ENCODE results near the gene PKP2.

PKP2 gene

GRCh38 chr12:32809846-32810245, 86.7 kb downstream of the PKP2 start:
- no peak for DNase-seq (ENCODE audit: low spot score)

GRCh38 chr12:32809196-32809595, 87.4 kb downstream of the PKP2 start:
- DNase-seq (ENCODE audit: low spot score): no peak

- DNase-seq (ENCODE audit: low spot score): no peak
These were observed 92.3 kb downstream of the PKP2 start for GRCh38 chr12:32804301-32804700.

- DNase-seq (ENCODE audit: low spot score): no peak
These were observed 95.2 kb downstream of the PKP2 start for GRCh38 chr12:32801269-32801980.

GRCh38 chr12:32794281-32794680, 102.3 kb downstream of the PKP2 start:
- DNase-seq (ENCODE audit: low spot score): no peak

GRCh38 chr12:32789916-32790315, 106.7 kb downstream of the PKP2 start:
- no peak for DNase-seq (ENCODE audit: low spot score)

- DNase-seq (ENCODE audit: low spot score): no peak
These were observed 107.1 kb downstream of the PKP2 start for GRCh38 chr12:32789446-32789845.

- DNase-seq (ENCODE audit: low spot score): no peak
These were observed 108.2 kb downstream of the PKP2 start for GRCh38 chr12:32788405-32788804.

GRCh38 chr12:32785557-32785956, 111.0 kb downstream of the PKP2 start:
- DNase-seq (ENCODE audit: low spot score): no peak

GRCh38 chr12:32783029-32783428, 113.5 kb downstream of the PKP2 start:
- no peak for DNase-seq (ENCODE audit: low spot score)

GRCh38 chr12:32780071-32780470, 116.5 kb downstream of the PKP2 start:
- DNase-seq (ENCODE audit: low spot score): no peak

GRCh38 chr12:32777691-32778175, 118.8 kb downstream of the PKP2 start:
- no peak for DNase-seq (ENCODE audit: low spot score)

- no peak for DNase-seq (ENCODE audit: low spot score)
These were observed 119.4 kb downstream of the PKP2 start for GRCh38 chr12:32777159-32777558.

- no peak for DNase-seq (ENCODE audit: low spot score)
These were observed 120.3 kb downstream of the PKP2 start for GRCh38 chr12:32776258-32776657.

- DNase-seq (ENCODE audit: low spot score): no peak
These were observed 122.9 kb downstream of the PKP2 start for GRCh38 chr12:32773691-32774090.

- no peak for DNase-seq (ENCODE audit: low spot score)
These were observed 126.4 kb downstream of the PKP2 start for GRCh38 chr12:32770141-32770540.

- DNase-seq (ENCODE audit: low spot score): no peak
These were observed 128.1 kb downstream of the PKP2 start for GRCh38 chr12:32768518-32768917.

- no peak for DNase-seq (ENCODE audit: low spot score)
These were observed 130.7 kb downstream of the PKP2 start for GRCh38 chr12:32765906-32766305.

- no peak for DNase-seq (ENCODE audit: low spot score)
These were observed 134.9 kb downstream of the PKP2 start for GRCh38 chr12:32761716-32762115.

- DNase-seq (ENCODE audit: low spot score): no peak
These were observed 139.4 kb downstream of the PKP2 start for GRCh38 chr12:32757157-32757556.

- DNase-seq (ENCODE audit: low spot score): no peak
These were observed 140.0 kb downstream of the PKP2 start for GRCh38 chr12:32756476-32757066.

GRCh38 chr12:32755654-32756475, 140.7 kb downstream of the PKP2 start, which contains the start of gene YARS2:
TSS of gene YARS2 (minus strand) at chr12:32755897. CDS start at chr12:32755874, 23 bp downstream.
- DNase-seq (ENCODE audit: low spot score): peak; percentile 92

All from CD4-positive, alpha-beta T cell treated with Interleukin-6 at 100 ng/mL for 8 hours (primary cell).